ENCODE results near the gene MCF2L2.

Gene MCF2L2

GRCh38 chr3:183317886-183318865 is 110.2 kb downstream of the MCF2L2 start:
- DNase-seq, result no peak

GRCh38 chr3:183317271-183317670 is 111.1 kb downstream of the MCF2L2 start:
- no peak for DNase-seq

- DNase-seq, result no peak
Measured at GRCh38 chr3:183315739-183316138, 112.7 kb downstream of the MCF2L2 start.

- no peak for DNase-seq
Measured at GRCh38 chr3:183313764-183314163, 114.7 kb downstream of the MCF2L2 start.

DNA sequence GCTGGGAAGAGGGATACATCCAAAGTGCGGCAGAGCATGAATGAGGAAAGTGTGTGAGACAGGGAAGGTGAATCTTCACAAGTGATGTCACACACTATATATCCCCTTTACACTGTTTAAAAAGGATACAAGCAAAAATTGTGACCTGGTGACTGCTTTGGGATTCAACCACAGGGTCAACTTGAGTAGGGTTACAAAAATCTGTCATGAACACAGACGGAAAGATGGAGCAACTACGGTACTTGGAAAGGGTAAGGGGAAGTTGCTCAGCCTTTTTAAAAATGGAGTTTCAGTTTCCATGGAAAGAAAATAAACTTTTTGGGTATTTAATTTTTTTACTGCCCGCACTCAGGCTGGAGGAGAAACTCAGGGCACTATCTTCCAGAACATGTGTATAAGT is 115.1 kb downstream of the MCF2L2 start:
- DNase-seq, result no peak

- no peak for DNase-seq
Measured at GRCh38 chr3:183312433-183312832, 116.0 kb downstream of the MCF2L2 start.

DNA sequence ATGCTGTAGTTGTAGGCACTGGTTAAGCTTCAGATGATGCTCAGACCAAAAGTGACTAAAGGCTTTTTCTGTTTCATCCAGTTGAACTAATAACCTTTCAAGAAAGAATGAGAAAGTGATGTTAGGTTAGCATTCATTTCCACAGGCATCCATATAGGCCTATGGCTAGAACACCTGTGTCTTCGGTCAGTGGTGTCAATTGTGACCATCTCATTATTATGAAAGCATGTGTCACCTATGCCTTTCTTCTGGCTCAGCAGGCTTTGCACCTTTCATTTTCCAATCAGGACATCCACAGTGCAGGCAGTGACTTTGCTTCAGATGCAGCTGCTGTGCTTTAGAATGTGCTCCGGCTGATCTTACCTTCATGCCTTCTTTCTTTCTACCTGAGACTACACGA is 117.5 kb downstream of the MCF2L2 start:
- DNase-seq, result no peak

DNA sequence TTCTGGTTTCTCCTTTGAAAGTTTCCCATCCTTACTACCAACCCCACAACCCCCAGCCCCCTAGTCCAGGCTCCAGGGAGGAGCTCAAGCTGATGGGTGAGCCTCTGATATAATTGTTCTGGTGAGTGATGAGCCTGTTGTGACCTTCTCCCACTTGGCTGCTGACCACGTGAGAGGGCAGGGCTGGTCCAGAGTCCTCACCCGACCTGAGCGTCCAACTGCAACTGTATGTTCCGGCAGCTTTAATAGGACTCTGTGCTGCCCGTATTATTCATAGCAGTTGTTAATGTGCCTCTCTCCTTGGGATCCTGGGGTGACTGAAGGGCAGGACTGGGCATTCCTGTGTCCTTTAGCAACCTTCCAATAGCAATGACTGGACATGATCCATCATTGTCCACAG is 119.1 kb downstream of the MCF2L2 start:
- no peak for DNase-seq

GRCh38 chr3:183308751-183309150 is 119.7 kb downstream of the MCF2L2 start:
- DNase-seq, result no peak

DNA sequence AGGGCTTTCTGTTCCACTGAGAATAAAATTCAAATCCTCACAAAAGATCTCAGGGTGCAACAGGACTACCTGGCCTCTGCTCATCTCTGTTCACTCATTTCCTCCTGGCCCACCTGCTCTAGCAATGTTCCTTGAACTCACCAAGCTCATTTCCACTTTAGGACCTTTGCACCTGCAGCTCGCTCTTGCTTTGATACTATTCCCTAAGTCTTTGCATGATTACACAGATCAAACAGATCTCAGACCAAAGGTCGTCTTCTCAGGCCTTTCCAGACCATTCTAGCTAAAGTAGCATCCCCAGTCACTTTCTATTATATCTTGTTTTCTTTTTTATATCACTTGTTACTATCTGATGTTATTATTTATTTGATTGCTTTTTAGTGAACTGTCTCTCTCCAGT is 120.7 kb downstream of the MCF2L2 start:
- DNase-seq, result no peak

- DNase-seq, result peak; percentile 22
Measured at GRCh38 chr3:183306798-183307671, 121.4 kb downstream of the MCF2L2 start.

GRCh38 chr3:183303690-183304089 is 124.7 kb downstream of the MCF2L2 start:
- no peak for DNase-seq

DNA sequence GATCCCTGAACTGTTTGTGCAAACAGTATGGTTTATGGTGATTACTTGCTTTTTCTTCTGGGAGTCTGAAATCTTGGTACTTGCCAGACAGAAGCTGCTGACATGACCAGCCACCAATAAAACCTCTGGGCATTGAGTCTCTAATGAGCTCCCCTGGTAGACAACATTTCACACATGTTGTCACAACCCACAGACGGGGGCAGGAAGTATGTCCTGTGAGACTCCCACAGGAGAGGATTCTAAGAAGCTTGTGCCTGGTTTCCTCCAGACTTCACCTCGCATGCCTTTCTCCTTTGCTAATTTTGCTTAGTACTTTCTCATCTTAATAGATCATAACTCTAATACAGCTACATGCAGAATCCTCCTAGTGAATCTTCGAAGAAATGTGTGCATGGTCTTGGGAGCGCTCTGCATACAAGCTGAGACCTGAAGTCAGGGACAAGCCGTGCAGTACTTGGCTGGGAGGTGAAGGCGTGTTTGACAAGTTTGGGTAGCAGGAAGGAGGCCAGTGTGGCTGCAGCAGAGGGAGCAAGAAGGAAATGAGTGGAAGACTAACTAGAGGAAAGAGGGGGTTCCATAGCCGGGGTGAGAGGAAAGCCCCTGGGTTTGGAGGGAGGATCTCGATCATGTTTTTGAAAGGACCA is 126.4 kb downstream of the MCF2L2 start:
- no peak for DNase-seq

GRCh38 chr3:183300996-183301562 is 127.3 kb downstream of the MCF2L2 start:
- no peak for DNase-seq

- DNase-seq, result no peak
Measured at GRCh38 chr3:183299976-183300375, 128.4 kb downstream of the MCF2L2 start.

DNA sequence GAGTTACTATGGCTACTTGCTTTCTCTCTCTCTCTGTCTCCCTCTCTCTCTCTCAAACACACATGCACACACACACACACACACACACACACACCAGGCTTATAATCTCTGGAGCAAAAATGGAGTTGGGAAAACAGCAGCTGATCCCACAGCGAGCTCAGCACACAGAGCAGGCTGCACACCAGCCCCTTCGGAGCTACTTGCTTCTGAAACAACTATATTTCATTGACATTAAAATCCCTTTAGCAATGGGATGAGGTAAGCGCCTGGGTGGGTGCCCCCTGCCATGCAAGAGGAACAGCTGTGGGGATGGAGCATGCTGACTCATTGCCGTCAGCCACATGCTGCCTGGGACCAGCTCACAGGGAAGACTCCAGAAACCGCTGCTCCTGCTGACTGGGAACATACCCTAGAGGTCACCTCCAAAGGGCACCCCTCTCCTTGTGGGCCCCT is 129.7 kb downstream of the MCF2L2 start:
- DNase-seq, result no peak

GRCh38 chr3:183296944-183297343 is 131.5 kb downstream of the MCF2L2 start:
- DNase-seq, result no peak

DNA sequence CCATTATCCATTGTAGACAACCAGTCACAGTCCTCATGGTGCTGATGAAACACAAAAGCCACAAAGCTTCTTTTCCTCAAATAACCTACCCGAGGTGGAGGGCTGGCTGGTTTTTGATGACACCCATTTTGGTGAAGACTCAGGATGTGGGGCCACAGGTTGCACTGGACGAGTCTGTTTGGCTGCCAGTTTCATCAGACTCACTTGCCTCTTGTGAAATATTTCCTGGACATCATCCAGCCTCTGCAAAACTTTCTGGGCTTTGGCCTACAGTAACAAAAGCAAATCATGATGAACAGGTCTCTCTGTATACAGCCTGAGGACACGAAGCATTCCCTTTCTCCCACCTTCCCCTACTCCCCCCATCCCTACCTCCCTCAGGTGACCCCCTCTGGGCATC is 133.2 kb downstream of the MCF2L2 start:
- no peak for DNase-seq

GRCh38 chr3:183293966-183294365 is 134.5 kb downstream of the MCF2L2 start:
- DNase-seq, result no peak

- DNase-seq, result no peak
Measured at GRCh38 chr3:183291497-183292031, 136.9 kb downstream of the MCF2L2 start.

DNA sequence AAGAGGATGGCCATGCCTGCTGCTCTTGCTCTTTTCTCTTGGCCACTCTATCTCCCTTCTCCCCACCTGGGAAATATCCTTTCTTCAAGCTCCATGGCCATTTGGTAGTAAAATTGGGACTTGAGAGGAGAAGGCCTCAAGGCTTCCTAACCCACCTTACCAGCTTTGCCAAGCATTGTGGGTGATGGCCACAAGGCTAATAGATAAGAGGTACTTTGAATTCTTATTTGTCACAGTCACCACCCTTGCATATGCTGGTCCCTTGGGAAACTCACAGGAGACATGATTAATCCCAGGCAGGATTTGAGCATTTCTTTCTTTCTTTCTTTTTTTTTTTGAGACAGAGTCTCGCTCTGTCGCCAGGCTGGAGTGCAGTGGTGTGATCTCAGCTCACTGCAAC is 138.2 kb downstream of the MCF2L2 start:
- no peak for DNase-seq

GRCh38 chr3:183288117-183288516 is 140.3 kb downstream of the MCF2L2 start:
- DNase-seq, result no peak
